Activated T-helper 1 cell treated with anti-CD3 and anti-CD28 coated beads, Interleukin-12 subunit alpha, Interleukin-12 subunit beta, Interleukin-2, Interleukin-4 antibody, amounts not matched to agents 30 ng/mL and 10 ng/mL and 1 ng/mL, durations not matched to agents 14 hours and 24 hours and 36 hours (primary cell): ENCODE results near the gene PKNOX2. TPM values are rescaled to one million over a fixed set of nuclear protein-coding genes. Genes with fewer than 3 reads are reported as not detected.
A peak's percentile ranks its signal among the peaks of the same experiment; 100 is the strongest.

ENCODE experiments used
- DNase-seq: peaks from one replicate; pipeline ENCODE4 v3.0.0; 2021; ENCODE audit warnings: low spot score
- H3K27ac Mint-ChIP-seq: one replicate; pipeline ENCODE4 v1.8.0; 2021; ENCODE audit warnings: mild to moderate bottlenecking, mixed read lengths
- H3K27me3 Mint-ChIP-seq: one replicate; pipeline ENCODE4 v1.8.0; 2022; ENCODE audit warnings: mild to moderate bottlenecking, moderate library complexity, mixed read lengths; ENCODE audit not compliant: insufficient read depth
- H3K36me3 Mint-ChIP-seq: one replicate; pipeline ENCODE4 v1.8.0; 2021; ENCODE audit warnings: low read depth, mixed read lengths
- H3K4me1 Mint-ChIP-seq: one replicate; pipeline ENCODE4 v1.8.0; 2021; ENCODE audit warnings: low read depth, mixed read lengths
- H3K4me3 Mint-ChIP-seq: one replicate; pipeline ENCODE4 v1.8.0; 2021; ENCODE audit warnings: mild to moderate bottlenecking, moderate library complexity, mixed read lengths
- H3K9me3 Mint-ChIP-seq: one replicate; pipeline ENCODE4 v1.8.0; 2021; ENCODE audit warnings: mixed read lengths
- intact Hi-C: fragments of 100-400 bp; cut with micrococcal nuclease; formaldehyde crosslinking; loops from one replicate; pipeline ENCODE4 v1.15.1; 2024
- total RNA-seq: library from RNA; stranded (reverse); gene quantifications from 2 replicates; pipeline ENCODE4 v1.2.3, GENCODE V29; 2022

PKNOX2 gene
- total RNA-seq, 1 donor from 2014 or later: not detected

GRCh38 chr11:125157118-125157733, 7.3 kb upstream of the PKNOX2 start:
- Mint-ChIP-seq H3K9me3 (peaks cover 10% of the 10 kb centered on the region), H3K4me3 (no peak overlapping the region), H3K27ac (no peak overlapping the region), H3K27me3 (peaks cover 17% of the 10 kb centered on the region), H3K36me3 (no peaks in the 10 kb centered on the region), H3K4me1 (no peaks in the 10 kb centered on the region)
- DNase-seq: no peak
- intact Hi-C loops: no loop called here

GRCh38 chr11:125157953-125158680, 6.4 kb upstream of the PKNOX2 start:
- no peak for DNase-seq
- peaks cover 10% of the 10 kb centered on the region for H3K9me3 Mint-ChIP-seq
- intact Hi-C loops: no loop called here
- peaks cover 23% of the 10 kb centered on the region for H3K27me3 Mint-ChIP-seq
- no peak overlapping the region for H3K27ac Mint-ChIP-seq
- H3K4me3 Mint-ChIP-seq: no peak overlapping the region
- no peaks in the 10 kb centered on the region for H3K4me1 Mint-ChIP-seq
- H3K36me3 Mint-ChIP-seq: no peaks in the 10 kb centered on the region

GRCh38 chr11:125162743-125163142, 1.8 kb upstream of the PKNOX2 start:
- no peaks in the 10 kb centered on the region for H3K9me3 Mint-ChIP-seq
- no peak overlapping the region for H3K4me3 Mint-ChIP-seq
- intact Hi-C loops: loop anchor here (10.0 kb wide), 1 partner anchor 242 kb away; no protein-coding TSS in a partner anchor
- DNase-seq: no peak
- H3K27ac Mint-ChIP-seq: no peak overlapping the region
- H3K4me1 Mint-ChIP-seq: peaks cover 16% of the 10 kb centered on the region
- no peaks in the 10 kb centered on the region for H3K36me3 Mint-ChIP-seq
- H3K27me3 Mint-ChIP-seq: peaks cover 50% of the 10 kb centered on the region

GRCh38 chr11:125163431-125164063, 1.0 kb upstream of the PKNOX2 start:
- H3K4me3 Mint-ChIP-seq: peak overlapping the region; percentile 39
- peaks cover 58% of the 10 kb centered on the region for H3K27me3 Mint-ChIP-seq
- peaks cover 16% of the 10 kb centered on the region for H3K4me1 Mint-ChIP-seq
- intact Hi-C loops: loop anchor here (1.0 to 10.0 kb wide), 2 partner anchors 52 to 241 kb away; partner anchors contain the start of gene TMEM218
- H3K9me3 Mint-ChIP-seq: no peaks in the 10 kb centered on the region
- H3K36me3 Mint-ChIP-seq: no peaks in the 10 kb centered on the region
- DNase-seq: no peak
- H3K27ac Mint-ChIP-seq: no peak overlapping the region

GRCh38 chr11:125164091-125164421, 495 bp upstream of the PKNOX2 start:
- Mint-ChIP-seq H3K36me3 (no peaks in the 10 kb centered on the region), H3K4me1 (peaks cover 16% of the 10 kb centered on the region), H3K27ac (no peak overlapping the region), H3K9me3 (no peaks in the 10 kb centered on the region), H3K27me3 (peaks cover 62% of the 10 kb centered on the region), H3K4me3 (peak overlapping the region; percentile 39)
- DNase-seq: no peak
- intact Hi-C loops: loop anchor here (1.0 to 10.0 kb wide), 2 partner anchors 53 to 241 kb away; partner anchors contain the start of gene TMEM218

- Mint-ChIP-seq H3K27ac (no peak overlapping the region), H3K27me3 (peaks cover 68% of the 10 kb centered on the region), H3K4me3 (peak overlapping the region; percentile 72), H3K9me3 (no peaks in the 10 kb centered on the region), H3K4me1 (peaks cover 16% of the 10 kb centered on the region), H3K36me3 (no peaks in the 10 kb centered on the region)
- DNase-seq: no peak
- intact Hi-C loops: loop anchor here (5.0 to 10.0 kb wide), 3 partner anchors 240 to 323 kb away; partner anchors contain the start of gene ROBO3
Measured at GRCh38 chr11:125165111-125165842, 726 bp downstream of the PKNOX2 start.

- Mint-ChIP-seq H3K4me1 (peaks cover 16% of the 10 kb centered on the region), H3K27me3 (peaks cover 68% of the 10 kb centered on the region), H3K4me3 (peak overlapping the region; percentile 72), H3K36me3 (no peaks in the 10 kb centered on the region), H3K27ac (no peak overlapping the region), H3K9me3 (no peaks in the 10 kb centered on the region)
- DNase-seq: no peak
- intact Hi-C loops: loop anchor here (5.0 to 10.0 kb wide), 3 partner anchors 239 to 324 kb away; partner anchors contain the start of gene ROBO3
Measured at GRCh38 chr11:125165843-125166763, 1.6 kb downstream of the PKNOX2 start.

GRCh38 chr11:125166764-125167291, 2.3 kb downstream of the PKNOX2 start:
- no peaks in the 10 kb centered on the region for H3K36me3 Mint-ChIP-seq
- peaks cover 67% of the 10 kb centered on the region for H3K27me3 Mint-ChIP-seq
- DNase-seq: no peak
- H3K9me3 Mint-ChIP-seq: no peaks in the 10 kb centered on the region
- intact Hi-C loops: loop anchor here (5.0 to 10.0 kb wide), 3 partner anchors 238 to 325 kb away; partner anchors contain the start of gene ROBO3
- no peak overlapping the region for H3K4me3 Mint-ChIP-seq
- H3K4me1 Mint-ChIP-seq: peaks cover 16% of the 10 kb centered on the region
- H3K27ac Mint-ChIP-seq: no peak overlapping the region

- Mint-ChIP-seq H3K27ac (no peak overlapping the region), H3K36me3 (no peaks in the 10 kb centered on the region), H3K9me3 (no peaks in the 10 kb centered on the region), H3K4me1 (peaks cover 16% of the 10 kb centered on the region), H3K4me3 (no peak overlapping the region), H3K27me3 (peaks cover 63% of the 10 kb centered on the region)
- intact Hi-C loops: loop anchor here (5.0 to 10.0 kb wide), 3 partner anchors 237 to 325 kb away; partner anchors contain the start of gene ROBO3
- DNase-seq: no peak
Measured at GRCh38 chr11:125167292-125167953, 2.9 kb downstream of the PKNOX2 start.

GRCh38 chr11:125167954-125168835, 3.6 kb downstream of the PKNOX2 start:
- H3K4me1 Mint-ChIP-seq: peaks cover 16% of the 10 kb centered on the region
- peaks cover 61% of the 10 kb centered on the region for H3K27me3 Mint-ChIP-seq
- intact Hi-C loops: loop anchor here (5.0 to 10.0 kb wide), 3 partner anchors 237 to 326 kb away; partner anchors contain the start of gene ROBO3
- no peak for DNase-seq
- H3K4me3 Mint-ChIP-seq: no peak overlapping the region
- H3K36me3 Mint-ChIP-seq: no peaks in the 10 kb centered on the region
- H3K27ac Mint-ChIP-seq: no peak overlapping the region
- no peaks in the 10 kb centered on the region for H3K9me3 Mint-ChIP-seq
